Fibroblast of peridontal ligament (primary cell): Measurements from ENCODE around the gene SEPTIN7.

ENCODE experiments used
- DNase-seq: peaks from one replicate; pipeline ENCODE4 v3.0.0-alpha.2; 2010; ENCODE audit errors: extremely low read depth

The SEPTIN7 gene

DNA sequence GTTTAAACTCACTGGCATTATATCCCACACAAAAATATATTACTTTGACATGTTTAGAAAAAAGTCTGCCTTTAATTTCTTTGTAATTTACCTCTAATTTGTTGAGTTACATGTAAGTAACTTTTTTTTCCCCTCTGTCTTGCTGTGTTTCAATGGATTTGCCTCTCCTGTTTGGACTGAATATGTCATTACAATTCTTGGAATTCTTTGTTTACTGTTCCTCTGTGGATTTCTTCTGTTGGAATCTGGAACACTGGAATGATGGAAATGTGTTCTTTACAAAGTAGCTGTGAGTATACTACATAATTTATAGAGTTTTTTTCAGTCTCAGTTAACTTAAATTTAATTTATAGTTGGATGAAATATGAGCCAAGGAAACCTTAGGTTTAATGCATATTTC, 30.4 kb downstream of the SEPTIN7 start:
- DNase-seq = peak; percentile 54

- peak; percentile 27 for DNase-seq
Measured at GRCh38 chr7:35839860-35840854, 39.3 kb downstream of the SEPTIN7 start.

DNA sequence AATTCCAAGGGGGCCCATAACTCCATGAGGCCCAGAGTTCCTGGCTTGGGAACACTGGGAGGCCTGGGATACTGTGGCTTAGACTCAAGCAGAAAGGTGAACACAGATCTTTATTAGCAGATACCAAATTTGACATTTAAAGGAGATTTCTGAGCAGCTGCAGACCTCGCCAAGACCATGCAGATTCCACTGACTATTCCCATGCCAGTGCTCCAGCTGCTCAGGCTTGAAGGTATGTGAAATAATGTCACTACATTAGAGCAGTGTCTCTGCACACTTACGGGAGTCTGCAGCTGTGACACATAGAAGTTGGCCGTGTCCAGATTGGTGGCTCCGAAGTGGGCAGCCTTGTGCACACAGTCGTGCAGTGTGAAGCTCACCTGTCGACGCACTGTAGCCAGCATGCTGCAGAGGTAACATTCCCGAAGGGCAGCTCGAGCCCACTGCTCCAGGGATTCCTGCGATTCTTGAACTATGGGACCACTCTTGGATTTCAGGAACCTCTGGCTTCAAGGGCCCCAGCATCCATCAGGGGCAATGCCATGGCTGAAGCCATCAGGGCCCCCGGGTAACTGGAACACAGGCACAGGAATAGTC, 46.1 kb downstream of the SEPTIN7 start:
- DNase-seq = no peak

- DNase-seq = no peak
Measured at GRCh38 chr7:35848725-35849124, 47.9 kb downstream of the SEPTIN7 start.

GRCh38 chr7:35849158-35849831, 48.4 kb downstream of the SEPTIN7 start:
- DNase-seq = peak; percentile 16

- DNase-seq = no peak
Measured at GRCh38 chr7:35849954-35850353, 49.1 kb downstream of the SEPTIN7 start.
